GM10847 (cell line): ENCODE results near the gene RTP1.

Source experiments
- POLR2A ChIP-seq: IDR thresholded peaks from 2 replicates; pipeline ENCODE4 v1.6.1; 2011; ENCODE audit not compliant: insufficient read length; ENCODE audit errors: extremely low read depth

Gene RTP1

GRCh38 chr3:187186801-187187421 lies 10.4 kb upstream of the RTP1 start:
- TF ChIP-seq POLR2A: no peak

- no peak for TF ChIP-seq POLR2A
Observed at GRCh38 chr3:187188931-187189330, 8.4 kb upstream of the RTP1 start.

- TF ChIP-seq POLR2A: no peak
Observed at GRCh38 chr3:187191271-187191670, 6.0 kb upstream of the RTP1 start.

GRCh38 chr3:187193181-187193580 lies 4.1 kb upstream of the RTP1 start:
- TF ChIP-seq POLR2A: no peak

- no peak for TF ChIP-seq POLR2A
Observed at GRCh38 chr3:187196573-187197334, 532 bp upstream of the RTP1 start.

- no peak for TF ChIP-seq POLR2A
Observed at GRCh38 chr3:187198490-187198889, 1.2 kb downstream of the RTP1 start.

GRCh38 chr3:187205683-187206082 lies 8.4 kb downstream of the RTP1 start:
- no peak for TF ChIP-seq POLR2A

GRCh38 chr3:187207062-187207461 lies 9.8 kb downstream of the RTP1 start:
- no peak for TF ChIP-seq POLR2A

GRCh38 chr3:187207624-187208023 lies 10.3 kb downstream of the RTP1 start:
- TF ChIP-seq POLR2A: no peak

- TF ChIP-seq POLR2A: no peak
Observed at GRCh38 chr3:187208159-187208558, 10.9 kb downstream of the RTP1 start.

- TF ChIP-seq POLR2A: no peak
Observed at GRCh38 chr3:187209491-187209890, 12.2 kb downstream of the RTP1 start.

GRCh38 chr3:187210091-187210490 lies 12.8 kb downstream of the RTP1 start:
- TF ChIP-seq POLR2A: no peak

- no peak for TF ChIP-seq POLR2A
Observed at GRCh38 chr3:187210545-187211327, 13.4 kb downstream of the RTP1 start.

- TF ChIP-seq POLR2A: no peak
Observed at GRCh38 chr3:187211532-187212195, 14.4 kb downstream of the RTP1 start.

- no peak for TF ChIP-seq POLR2A
Observed at GRCh38 chr3:187212196-187212545, 14.9 kb downstream of the RTP1 start.

GRCh38 chr3:187212705-187213104 lies 15.4 kb downstream of the RTP1 start:
- no peak for TF ChIP-seq POLR2A

GRCh38 chr3:187213616-187214015 lies 16.3 kb downstream of the RTP1 start:
- TF ChIP-seq POLR2A: no peak
